Rectal smooth muscle tissue (tissue), 1 donor: Measurements from ENCODE around the gene FAM25A.
"Not testable (repeated sequence)": the region's sequence is repeated elsewhere in the genome, so short reads cannot be mapped to it uniquely, and the experiment has no call there.

Source experiments
- H3K27ac ChIP-seq: one replicate; pipeline ENCODE4 v1.7.0; 2013; ENCODE audit warnings: low read depth, low read length, inconsistent platforms
- H3K27me3 ChIP-seq: one replicate; pipeline ENCODE4 v1.7.0; 2013; ENCODE audit warnings: low read length; ENCODE audit not compliant: control insufficient read depth, insufficient read depth
- H3K36me3 ChIP-seq: one replicate; pipeline ENCODE4 v1.7.0; 2013; ENCODE audit warnings: low read length; ENCODE audit not compliant: control insufficient read depth, insufficient read depth
- H3K4me1 ChIP-seq: one replicate; pipeline ENCODE4 v1.7.0; 2013; ENCODE audit warnings: low read length; ENCODE audit not compliant: control insufficient read depth, insufficient read depth
- H3K4me3 ChIP-seq: one replicate; pipeline ENCODE4 v1.7.0; 2013; ENCODE audit warnings: low read length
- H3K9ac ChIP-seq: one replicate; pipeline ENCODE4 v1.7.0; 2013; ENCODE audit warnings: low read length

The FAM25A gene

GRCh38 chr10:87019066-87019465 is 1.0 kb upstream of the FAM25A start:
- H3K4me3 ChIP-seq, H3K36me3 ChIP-seq, H3K9ac ChIP-seq, H3K27me3 ChIP-seq, H3K4me1 ChIP-seq, H3K27ac ChIP-seq: not testable (repeated sequence)

- not testable (repeated sequence) for H3K27ac ChIP-seq
These were observed 590 bp upstream of the FAM25A start for GRCh38 chr10:87019504-87019903.

GRCh38 chr10:87025285-87025958 is 5.3 kb downstream of the FAM25A start:
- not testable (repeated sequence) for H3K27me3 ChIP-seq, H3K36me3 ChIP-seq, H3K4me3 ChIP-seq, H3K4me1 ChIP-seq, H3K27ac ChIP-seq, H3K9ac ChIP-seq

More at GRCh38 chr10:87019504-87019903, 590 bp upstream of the FAM25A start:
- H3K9ac ChIP-seq, H3K27me3 ChIP-seq, H3K4me3 ChIP-seq, H3K36me3 ChIP-seq, H3K4me1 ChIP-seq: not testable (repeated sequence)

- H3K4me1 ChIP-seq, H3K9ac ChIP-seq, H3K36me3 ChIP-seq, H3K27me3 ChIP-seq, H3K4me3 ChIP-seq, H3K27ac ChIP-seq: not testable (repeated sequence)
These were observed 6.8 kb downstream of the FAM25A start for GRCh38 chr10:87026747-87027508.

GRCh38 chr10:87030419-87030818 is 10.3 kb downstream of the FAM25A start:
- not testable (repeated sequence) for H3K27me3 ChIP-seq, H3K9ac ChIP-seq, H3K4me3 ChIP-seq, H3K27ac ChIP-seq, H3K4me1 ChIP-seq, H3K36me3 ChIP-seq

GRCh38 chr10:87030912-87031635 is 11.0 kb downstream of the FAM25A start:
- H3K4me3 ChIP-seq, result no peak overlapping the region
- no peak overlapping the region for H3K27ac ChIP-seq
- no peaks in the 10 kb centered on the region for H3K4me1 ChIP-seq
- no peaks in the 10 kb centered on the region for H3K36me3 ChIP-seq
- H3K27me3 ChIP-seq, result no peaks in the 10 kb centered on the region
- H3K9ac ChIP-seq, result no peak overlapping the region

GRCh38 chr10:87036623-87037022 is 16.5 kb downstream of the FAM25A start:
- Histone ChIP-seq H3K27me3 (no peaks in the 10 kb centered on the region), H3K4me3 (no peak overlapping the region), H3K4me1 (no peaks in the 10 kb centered on the region), H3K9ac (no peak overlapping the region), H3K36me3 (no peaks in the 10 kb centered on the region), H3K27ac (no peak overlapping the region)

- H3K36me3 ChIP-seq, result no peaks in the 10 kb centered on the region
- H3K27me3 ChIP-seq, result no peaks in the 10 kb centered on the region
- H3K4me3 ChIP-seq, result no peak overlapping the region
- no peak overlapping the region for H3K27ac ChIP-seq
- no peak overlapping the region for H3K9ac ChIP-seq
- H3K4me1 ChIP-seq, result no peaks in the 10 kb centered on the region
These were observed 18.2 kb downstream of the FAM25A start for GRCh38 chr10:87038286-87038717.

- Histone ChIP-seq H3K9ac (no peak overlapping the region), H3K27ac (no peak overlapping the region), H3K4me1 (no peaks in the 10 kb centered on the region), H3K36me3 (no peaks in the 10 kb centered on the region), H3K4me3 (no peak overlapping the region), H3K27me3 (no peaks in the 10 kb centered on the region)
These were observed 18.7 kb downstream of the FAM25A start for GRCh38 chr10:87038786-87039185.

- not testable (repeated sequence) for H3K36me3 ChIP-seq, H3K9ac ChIP-seq, H3K4me3 ChIP-seq, H3K4me1 ChIP-seq, H3K27me3 ChIP-seq, H3K27ac ChIP-seq
These were observed 23.5 kb downstream of the FAM25A start for GRCh38 chr10:87043579-87043978.

- Histone ChIP-seq H3K4me1 (no peaks in the 10 kb centered on the region), H3K27me3 (no peaks in the 10 kb centered on the region), H3K4me3 (no peak overlapping the region), H3K36me3 (peaks cover 6% of the 10 kb centered on the region), H3K9ac (no peak overlapping the region), H3K27ac (no peak overlapping the region)
These were observed 25.4 kb downstream of the FAM25A start for GRCh38 chr10:87045434-87045938.

- Histone ChIP-seq H3K27ac (no peak overlapping the region), H3K36me3 (peaks cover 17% of the 10 kb centered on the region), H3K9ac (no peak overlapping the region), H3K27me3 (no peaks in the 10 kb centered on the region), H3K4me1 (no peaks in the 10 kb centered on the region), H3K4me3 (no peak overlapping the region)
These were observed 33.0 kb downstream of the FAM25A start for GRCh38 chr10:87053111-87053510.
